ENCODE results near the gene LRRC8B. TPM values are rescaled to one million over a fixed set of nuclear protein-coding genes. Genes with fewer than 3 reads are reported as not detected.

LRRC8B gene
- total RNA-seq, 4 donors from 2014 or later: 3.5 to 15.7 (median 8.5) TPM

DNA sequence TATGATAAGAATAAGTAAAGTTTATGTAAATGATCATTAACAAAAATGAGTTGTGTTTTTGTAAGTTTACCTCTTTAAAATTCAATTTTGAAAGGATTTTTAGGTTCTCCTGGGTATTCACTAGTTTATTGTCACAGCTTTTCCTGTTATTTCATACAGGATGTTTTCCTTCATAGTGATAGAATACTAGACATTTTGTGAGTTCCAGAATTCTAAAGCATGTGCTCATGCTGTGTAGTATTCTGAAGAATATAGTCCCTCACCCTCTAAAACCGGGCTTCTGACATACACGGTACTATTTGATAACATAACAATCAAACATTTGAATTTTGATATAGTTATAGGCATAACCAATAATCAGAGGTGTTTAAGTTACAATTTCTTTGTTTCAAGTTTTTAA is 118.9 kb downstream of the LRRC8B start:
- Histone ChIP-seq H3K9me3 (no peaks in the 10 kb centered on the region), H3K27me3 (no peaks in the 10 kb centered on the region), H3K4me3 (no peak overlapping the region), H3K36me3 (no peaks in the 10 kb centered on the region), H3K4me1 (no peaks in the 10 kb centered on the region), H3K27ac (peak overlapping the region; percentile 26 to 47 (median 34))
- in situ Hi-C loops (cut with MboI; ENCODE audit: low sequenced_read_pairs in 4 of 4) (loop anchor here in 2 of 4 donors (25.0 kb wide), 1 partner anchor 119 kb away; no protein-coding TSS in a partner anchor), intact Hi-C loops (cut with DNase I; ENCODE audit: low total_unique reads) (no loop called here)
- peak in 1 of 2 donors; percentile 47 for ATAC-seq
- TF ChIP-seq POLR2A (IDR thresholded peaks at IDR 0.05): no peak
- TF ChIP-seq, protein P1, sequence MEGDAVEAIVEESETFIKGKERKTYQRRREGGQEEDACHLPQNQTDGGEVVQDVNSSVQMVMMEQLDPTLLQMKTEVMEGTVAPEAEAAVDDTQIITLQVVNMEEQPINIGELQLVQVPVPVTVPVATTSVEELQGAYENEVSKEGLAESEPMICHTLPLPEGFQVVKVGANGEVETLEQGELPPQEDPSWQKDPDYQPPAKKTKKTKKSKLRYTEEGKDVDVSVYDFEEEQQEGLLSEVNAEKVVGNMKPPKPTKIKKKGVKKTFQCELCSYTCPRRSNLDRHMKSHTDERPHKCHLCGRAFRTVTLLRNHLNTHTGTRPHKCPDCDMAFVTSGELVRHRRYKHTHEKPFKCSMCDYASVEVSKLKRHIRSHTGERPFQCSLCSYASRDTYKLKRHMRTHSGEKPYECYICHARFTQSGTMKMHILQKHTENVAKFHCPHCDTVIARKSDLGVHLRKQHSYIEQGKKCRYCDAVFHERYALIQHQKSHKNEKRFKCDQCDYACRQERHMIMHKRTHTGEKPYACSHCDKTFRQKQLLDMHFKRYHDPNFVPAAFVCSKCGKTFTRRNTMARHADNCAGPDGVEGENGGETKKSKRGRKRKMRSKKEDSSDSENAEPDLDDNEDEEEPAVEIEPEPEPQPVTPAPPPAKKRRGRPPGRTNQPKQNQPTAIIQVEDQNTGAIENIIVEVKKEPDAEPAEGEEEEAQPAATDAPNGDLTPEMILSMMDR (IDR thresholded peaks at IDR 0.05 in 4 of 5, conservative IDR thresholded peaks at IDR 0.05 in 1 of 5): no peak
- DNase-seq: no peak

DNA sequence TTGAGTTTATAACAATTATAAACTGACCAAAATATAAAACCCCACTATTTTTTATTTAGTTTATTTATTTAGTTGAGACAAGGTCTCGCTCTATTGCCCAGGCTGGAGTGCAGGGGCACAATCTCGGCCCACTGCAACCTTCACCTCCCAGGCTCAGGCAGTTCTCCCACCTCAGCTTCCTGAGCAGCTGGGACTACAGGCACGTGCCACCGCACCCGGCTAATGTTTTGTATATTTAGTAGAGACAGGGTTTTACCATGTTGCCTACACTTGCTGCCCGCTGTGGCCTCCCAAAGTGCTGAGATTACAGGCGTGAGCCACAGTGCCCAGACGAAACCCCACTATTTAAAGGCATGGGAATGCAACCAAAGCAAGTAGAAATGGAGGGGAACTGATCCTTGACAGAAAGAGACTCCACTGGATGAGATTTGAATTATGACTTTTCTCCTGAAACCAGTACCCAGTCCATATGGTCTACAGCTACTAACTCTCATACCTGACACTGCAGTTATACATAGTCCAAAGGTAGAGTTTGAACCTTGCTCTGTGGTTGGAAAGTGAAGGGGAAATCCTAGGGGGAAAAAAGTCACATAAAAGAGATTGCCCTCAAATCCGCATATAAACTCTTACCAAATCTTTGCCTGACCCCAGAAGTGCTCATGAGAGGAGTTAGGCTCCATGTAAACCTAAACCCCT is 119.6 kb downstream of the LRRC8B start:
- no peaks in the 10 kb centered on the region for H3K4me1 ChIP-seq
- TF ChIP-seq, protein P1 (IDR thresholded peaks at IDR 0.05 in 4 of 5, conservative IDR thresholded peaks at IDR 0.05 in 1 of 5): no peak
- TF ChIP-seq POLR2A (IDR thresholded peaks at IDR 0.05): no peak
- H3K9me3 ChIP-seq: no peaks in the 10 kb centered on the region
- H3K4me3 ChIP-seq: no peak overlapping the region
- peak overlapping the region in 3 of 4 donors; percentile 26 to 47 (median 30) for H3K27ac ChIP-seq
- H3K36me3 ChIP-seq: no peaks in the 10 kb centered on the region
- H3K27me3 ChIP-seq: no peaks in the 10 kb centered on the region
- in situ Hi-C loops (cut with MboI; ENCODE audit: low sequenced_read_pairs in 4 of 4) (loop anchor here in 2 of 4 donors (25.0 kb wide), 1 partner anchor 118 kb away; no protein-coding TSS in a partner anchor), intact Hi-C loops (cut with DNase I; ENCODE audit: low total_unique reads) (no loop called here)
- DNase-seq: no peak
- ATAC-seq: no peak

DNA sequence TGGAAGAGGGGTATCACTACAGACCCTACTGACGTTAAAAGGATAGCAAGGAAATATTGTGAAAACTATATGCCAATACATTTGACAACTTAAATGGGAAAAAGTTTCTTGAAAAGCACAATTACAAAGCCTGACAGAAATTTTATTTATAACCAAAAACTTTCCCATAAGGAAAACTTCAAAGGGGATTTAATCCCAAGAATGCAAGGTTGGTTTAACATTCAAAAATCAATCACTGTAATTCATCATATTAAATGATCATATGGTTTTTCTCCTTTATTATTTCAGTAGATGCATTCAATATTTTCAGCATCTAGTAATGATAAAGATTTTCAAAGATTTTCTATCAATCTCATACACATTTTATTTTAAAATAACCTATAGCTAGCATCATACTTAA is 121.6 kb downstream of the LRRC8B start:
- in situ Hi-C loops (cut with MboI; ENCODE audit: low sequenced_read_pairs in 4 of 4) (loop anchor here in 2 of 4 donors (25.0 kb wide), 1 partner anchor 116 kb away; no protein-coding TSS in a partner anchor), intact Hi-C loops (cut with DNase I; ENCODE audit: low total_unique reads) (no loop called here)
- Histone ChIP-seq H3K9me3 (no peaks in the 10 kb centered on the region), H3K36me3 (no peaks in the 10 kb centered on the region), H3K27me3 (no peaks in the 10 kb centered on the region), H3K4me3 (no peak overlapping the region), H3K4me1 (peaks cover 0 to 5% of the 10 kb centered on the region in 2 donors), H3K27ac (no peak overlapping the region)
- DNase-seq: no peak
- ATAC-seq: no peak
- TF ChIP-seq, protein P1 (IDR thresholded peaks at IDR 0.05 in 4 of 5, conservative IDR thresholded peaks at IDR 0.05 in 1 of 5): no peak

Other genes starting within 250 kb of the LRRC8B start
- gene GBP6, start 160.8 kb upstream of the LRRC8B start, total RNA-seq: not detected
- 1 to 10 TPM; 2.9 to 5.8 (median 4.1) TPM for gene LRRC8C, start 108.3 kb downstream of the LRRC8B start, total RNA-seq

All from gastrocnemius medialis (tissue), 4 donors.